Suprapubic skin (tissue), 4 donors: ENCODE measurements around the gene APPL2.

Source experiments
- EP300 ChIP-seq: sonication (generic); formaldehyde crosslinking; IDR thresholded peaks from one replicate; pipeline ENCODE4 v1.6.1; 2017; ENCODE audit warnings: antibody characterized with exemption
- POLR2A ChIP-seq, 2 donors: fragments of 450-650 bp; IDR thresholded peaks; one replicate each; pipeline ENCODE4 v1.6.1; 2017; ENCODE audit warnings: antibody characterized with exemption in 2 of 2, mild to moderate bottlenecking in 2 of 2, moderate library complexity in 2 of 2
- POLR2AphosphoS5 ChIP-seq, 3 donors: sonication (generic); formaldehyde crosslinking; IDR thresholded peaks; one replicate each; pipeline ENCODE4 v1.6.1; 2017; ENCODE audit warnings: antibody characterized with exemption in 3 of 3
- TF ChIP-seq, protein P1 (sequence below), 2 donors: fragments of 200-600 bp in 1 of 2; fragments of 450-650 bp in 1 of 2; sonication (generic) in 1 of 2; IDR thresholded peaks; one replicate each; pipeline ENCODE4 v1.5.1; 2016 to 2019; ENCODE audit warnings: antibody characterized with exemption in 2 of 2, mild to moderate bottlenecking in 1 of 2, moderate library complexity in 1 of 2

DNA sequence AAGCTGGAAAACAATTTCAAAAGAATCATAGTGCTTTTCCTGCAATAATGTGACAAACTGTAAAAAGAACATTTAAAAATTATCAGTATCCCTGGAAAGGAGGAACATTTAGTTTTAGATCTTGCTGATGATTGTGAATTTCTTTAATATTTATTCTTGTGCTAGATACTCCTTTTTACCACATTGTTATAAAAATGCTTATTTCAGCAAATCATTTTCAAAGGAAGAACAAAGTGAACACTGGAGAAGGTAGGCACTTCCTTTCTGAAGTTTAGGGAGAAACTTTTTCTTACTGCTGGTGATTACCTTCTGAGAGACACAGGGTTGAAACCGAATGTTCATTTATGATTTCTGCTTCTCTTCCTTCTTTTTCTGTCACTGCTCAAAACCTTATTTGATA is 49.4 kb upstream of the APPL2 start:
- TF ChIP-seq POLR2A (IDR thresholded peaks at IDR 0.05) (no peak), POLR2AphosphoS5 (IDR thresholded peaks at IDR 0.05) (no peak), EP300 (no peak)
- TF ChIP-seq, protein P1, sequence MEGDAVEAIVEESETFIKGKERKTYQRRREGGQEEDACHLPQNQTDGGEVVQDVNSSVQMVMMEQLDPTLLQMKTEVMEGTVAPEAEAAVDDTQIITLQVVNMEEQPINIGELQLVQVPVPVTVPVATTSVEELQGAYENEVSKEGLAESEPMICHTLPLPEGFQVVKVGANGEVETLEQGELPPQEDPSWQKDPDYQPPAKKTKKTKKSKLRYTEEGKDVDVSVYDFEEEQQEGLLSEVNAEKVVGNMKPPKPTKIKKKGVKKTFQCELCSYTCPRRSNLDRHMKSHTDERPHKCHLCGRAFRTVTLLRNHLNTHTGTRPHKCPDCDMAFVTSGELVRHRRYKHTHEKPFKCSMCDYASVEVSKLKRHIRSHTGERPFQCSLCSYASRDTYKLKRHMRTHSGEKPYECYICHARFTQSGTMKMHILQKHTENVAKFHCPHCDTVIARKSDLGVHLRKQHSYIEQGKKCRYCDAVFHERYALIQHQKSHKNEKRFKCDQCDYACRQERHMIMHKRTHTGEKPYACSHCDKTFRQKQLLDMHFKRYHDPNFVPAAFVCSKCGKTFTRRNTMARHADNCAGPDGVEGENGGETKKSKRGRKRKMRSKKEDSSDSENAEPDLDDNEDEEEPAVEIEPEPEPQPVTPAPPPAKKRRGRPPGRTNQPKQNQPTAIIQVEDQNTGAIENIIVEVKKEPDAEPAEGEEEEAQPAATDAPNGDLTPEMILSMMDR (IDR thresholded peaks at IDR 0.05), result no peak
